Astrocyte (in vitro differentiated cells and primary cell): ENCODE data around the gene EBI3. TPM values are rescaled to one million over a fixed set of nuclear protein-coding genes. Genes with fewer than 3 reads are reported as not detected.
A peak's percentile ranks its signal among the peaks of the same experiment; 100 is the strongest.

Experiments used
- DNase-seq: peaks from one replicate; pipeline ENCODE4 v3.0.0-alpha.2; 2010; ENCODE audit warnings: low read depth
- FAIRE-seq: peaks from 2 replicates; lab custom pipeline; 2011; peaks lifted over from hg19 to GRCh38; lab: Jason Lieb, UNC
- H2AFZ ChIP-seq: 2 replicates; pipeline ENCODE4 v1.6.0; 2012; ENCODE audit warnings: low read depth, low read length, inconsistent platforms
- H3K27ac ChIP-seq: 2 replicates; pipeline ENCODE4 v1.5.1; 2011; ENCODE audit warnings: low read depth, low read length, inconsistent platforms
- H3K27me3 ChIP-seq: 2 replicates; pipeline ENCODE4 v1.6.0; 2011; ENCODE audit warnings: low read length, inconsistent platforms; ENCODE audit not compliant: insufficient read depth
- H3K36me3 ChIP-seq: 2 replicates; pipeline ENCODE4 v1.5.1; 2011; ENCODE audit warnings: low read length, inconsistent platforms; ENCODE audit not compliant: insufficient read depth
- H3K4me1 ChIP-seq: 2 replicates; pipeline ENCODE4 v1.5.1; 2011; ENCODE audit warnings: low read length, inconsistent platforms; ENCODE audit not compliant: insufficient read depth
- H3K4me2 ChIP-seq: 2 replicates; pipeline ENCODE4 v1.6.0; 2012; ENCODE audit warnings: low read length, inconsistent platforms
- H3K4me3 ChIP-seq: 2 replicates; pipeline ENCODE4 v1.5.1; 2011; ENCODE audit warnings: low read depth, mild to moderate bottlenecking, low read length, inconsistent platforms; ENCODE audit not compliant: insufficient read depth
- H3K79me2 ChIP-seq: 2 replicates; pipeline ENCODE4 v1.6.0; 2012; ENCODE audit warnings: mild to moderate bottlenecking, low read length, inconsistent platforms; ENCODE audit not compliant: insufficient read depth
- H3K9ac ChIP-seq: 2 replicates; pipeline ENCODE4 v1.6.0; 2012; ENCODE audit warnings: mild to moderate bottlenecking, low read length, inconsistent platforms
- H3K9me3 ChIP-seq: 2 replicates; pipeline ENCODE4 v1.5.1; 2012; ENCODE audit warnings: low read depth, mild to moderate bottlenecking, low read length, inconsistent platforms; ENCODE audit not compliant: insufficient read depth
- H4K20me1 ChIP-seq: 2 replicates; pipeline ENCODE4 v1.6.0; 2012; ENCODE audit warnings: low read length, inconsistent platforms; ENCODE audit not compliant: insufficient read depth
- H3K27ac Mint-ChIP-seq: one replicate; pipeline ENCODE4 v1.8.0; 2021; ENCODE audit warnings: mild to moderate bottlenecking, mixed read lengths; ENCODE audit not compliant: unreplicated experiment
- H3K27me3 Mint-ChIP-seq: one replicate; pipeline ENCODE4 v1.8.0; 2021; ENCODE audit warnings: low read depth, mixed read lengths; ENCODE audit not compliant: unreplicated experiment
- H3K36me3 Mint-ChIP-seq: one replicate; pipeline ENCODE4 v1.8.0; 2021; ENCODE audit warnings: low read depth, mixed read lengths; ENCODE audit not compliant: unreplicated experiment
- H3K4me1 Mint-ChIP-seq: one replicate; pipeline ENCODE4 v1.8.0; 2021; ENCODE audit warnings: low read depth, mixed read lengths; ENCODE audit not compliant: unreplicated experiment
- H3K4me3 Mint-ChIP-seq: one replicate; pipeline ENCODE4 v1.8.0; 2021; ENCODE audit warnings: mild to moderate bottlenecking, moderate library complexity, mixed read lengths; ENCODE audit not compliant: unreplicated experiment
- H3K9me3 Mint-ChIP-seq: one replicate; pipeline ENCODE4 v1.8.0; 2021; ENCODE audit warnings: mild to moderate bottlenecking, mixed read lengths; ENCODE audit not compliant: unreplicated experiment
- EZH2 ChIP-seq: IDR thresholded peaks from 2 replicates; pipeline ENCODE4 v1.6.1; 2012; ENCODE audit warnings: mild to moderate bottlenecking, low read length, inconsistent platforms; ENCODE audit not compliant: insufficient read depth
- total RNA-seq: library from RNA; stranded (reverse); gene quantifications from 2 replicates; pipeline ENCODE4 v1.2.1, GENCODE V29; 2021
- TF ChIP-seq, protein P1 (sequence below): IDR thresholded peaks from 2 replicates; pipeline ENCODE4 v1.5.1; 2011; ENCODE audit warnings: low read depth, mild to moderate bottlenecking, inconsistent platforms, low read length, moderate library complexity; ENCODE audit not compliant: insufficient read depth

Gene EBI3
- total RNA-seq, 1 donor from 2014 or later, result 5.4 TPM

DNA sequence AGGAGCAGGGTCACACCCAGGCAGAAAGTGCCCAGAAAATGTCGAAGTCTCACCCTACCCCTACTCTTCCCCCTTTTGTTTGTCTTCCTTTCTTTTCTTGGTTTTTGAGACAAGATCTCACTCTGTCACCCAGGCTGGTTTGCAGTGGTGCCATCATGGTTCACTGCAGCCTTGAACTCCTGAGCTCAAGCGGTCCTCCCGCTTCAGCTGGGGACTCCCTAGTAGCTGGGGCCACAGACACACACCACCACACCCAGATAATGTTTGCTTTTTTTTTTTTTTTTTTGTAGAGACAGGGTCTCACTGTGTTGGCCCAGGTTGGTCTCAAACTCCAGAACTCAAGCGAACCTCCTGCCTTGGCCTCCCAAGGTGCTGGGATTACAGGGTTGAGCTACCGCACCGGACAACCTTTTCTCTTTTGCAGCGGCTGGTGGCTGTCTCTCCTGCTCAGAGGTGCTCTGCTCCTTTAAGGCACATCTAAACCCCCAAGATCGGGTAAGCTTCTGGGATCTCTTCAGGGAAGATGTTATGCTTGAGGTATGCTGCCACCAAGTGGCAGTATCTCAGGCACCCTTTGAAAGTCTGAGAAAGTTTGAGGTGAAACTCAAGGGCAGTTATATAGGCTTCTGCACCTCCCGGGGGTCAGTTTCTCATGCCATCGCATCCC, 22.4 kb upstream of the EBI3 start:
- no peaks in the 10 kb centered on the region for H3K36me3 ChIP-seq

DNA sequence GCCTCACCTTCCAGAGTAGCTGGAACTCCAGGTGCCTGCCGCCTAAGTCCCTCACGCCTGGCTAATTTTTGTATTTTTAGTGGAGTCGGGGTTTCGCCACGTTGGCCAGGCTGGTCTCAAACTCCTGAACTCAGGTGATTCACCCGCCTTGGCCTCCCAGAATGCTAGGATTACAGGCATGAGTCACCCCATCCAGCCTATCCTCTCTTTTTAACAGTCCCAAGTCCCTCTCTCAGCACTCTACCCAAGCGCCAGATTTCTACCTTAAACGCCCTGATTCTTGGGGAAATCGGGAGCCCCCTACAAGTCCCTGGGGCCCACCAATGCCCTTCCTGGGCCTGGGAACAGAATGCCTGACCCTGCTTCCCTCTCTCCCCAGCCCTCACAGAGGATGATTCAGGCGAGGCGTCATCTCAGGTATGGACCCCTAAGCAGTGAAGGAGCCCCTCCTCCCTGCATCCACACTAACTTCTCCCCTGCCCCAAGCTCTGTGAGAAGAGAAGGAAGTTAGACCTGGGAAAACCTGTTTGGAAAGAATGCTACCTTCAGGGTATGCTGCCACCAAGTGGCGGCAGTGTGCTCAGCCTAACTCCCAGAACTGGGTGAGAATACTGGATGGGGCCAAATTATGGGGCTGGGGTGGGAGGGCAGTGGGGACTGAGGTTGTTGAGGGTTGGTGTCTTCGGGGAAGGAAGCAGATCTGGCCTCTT, 20.8 kb upstream of the EBI3 start:
- Histone ChIP-seq H3K27me3 (peaks cover 3% of the 10 kb centered on the region), H3K36me3 (no peaks in the 10 kb centered on the region), H3K4me1 (no peaks in the 10 kb centered on the region), H3K27ac (no peak overlapping the region), H4K20me1 (no peaks in the 10 kb centered on the region), H2AFZ (peak overlapping the region; percentile 1), H3K9me3 (no peaks in the 10 kb centered on the region), H3K79me2 (no peaks in the 10 kb centered on the region), H3K4me3 (no peak overlapping the region), H3K9ac (peak overlapping the region; percentile 18), H3K4me2 (no peak overlapping the region)
- H3K27ac Mint-ChIP-seq, result peak overlapping the region; percentile 41
- H3K27me3 Mint-ChIP-seq, result no peaks in the 10 kb centered on the region
- FAIRE-seq, result no peak
- TF ChIP-seq, protein P1, sequence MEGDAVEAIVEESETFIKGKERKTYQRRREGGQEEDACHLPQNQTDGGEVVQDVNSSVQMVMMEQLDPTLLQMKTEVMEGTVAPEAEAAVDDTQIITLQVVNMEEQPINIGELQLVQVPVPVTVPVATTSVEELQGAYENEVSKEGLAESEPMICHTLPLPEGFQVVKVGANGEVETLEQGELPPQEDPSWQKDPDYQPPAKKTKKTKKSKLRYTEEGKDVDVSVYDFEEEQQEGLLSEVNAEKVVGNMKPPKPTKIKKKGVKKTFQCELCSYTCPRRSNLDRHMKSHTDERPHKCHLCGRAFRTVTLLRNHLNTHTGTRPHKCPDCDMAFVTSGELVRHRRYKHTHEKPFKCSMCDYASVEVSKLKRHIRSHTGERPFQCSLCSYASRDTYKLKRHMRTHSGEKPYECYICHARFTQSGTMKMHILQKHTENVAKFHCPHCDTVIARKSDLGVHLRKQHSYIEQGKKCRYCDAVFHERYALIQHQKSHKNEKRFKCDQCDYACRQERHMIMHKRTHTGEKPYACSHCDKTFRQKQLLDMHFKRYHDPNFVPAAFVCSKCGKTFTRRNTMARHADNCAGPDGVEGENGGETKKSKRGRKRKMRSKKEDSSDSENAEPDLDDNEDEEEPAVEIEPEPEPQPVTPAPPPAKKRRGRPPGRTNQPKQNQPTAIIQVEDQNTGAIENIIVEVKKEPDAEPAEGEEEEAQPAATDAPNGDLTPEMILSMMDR, result peak; percentile 44
- no peak for TF ChIP-seq EZH2
- H3K9me3 Mint-ChIP-seq, result no peaks in the 10 kb centered on the region
- peaks cover 6% of the 10 kb centered on the region for H3K4me1 Mint-ChIP-seq
- H3K4me3 Mint-ChIP-seq, result no peak overlapping the region
- DNase-seq, result peak; percentile 16
- H3K36me3 Mint-ChIP-seq, result no peaks in the 10 kb centered on the region

More for the DNA sequence above, 22.4 kb upstream of the EBI3 start:
- Histone ChIP-seq H3K9me3 (no peaks in the 10 kb centered on the region), H3K4me2 (no peak overlapping the region), H4K20me1 (no peaks in the 10 kb centered on the region), H3K79me2 (no peaks in the 10 kb centered on the region), H3K4me3 (no peak overlapping the region), H3K27me3 (no peaks in the 10 kb centered on the region), H3K27ac (no peak overlapping the region), H2AFZ (no peak overlapping the region), H3K4me1 (no peaks in the 10 kb centered on the region), H3K9ac (no peak overlapping the region)
- DNase-seq (no peak), FAIRE-seq (no peak)
- H3K4me1 Mint-ChIP-seq, result no peaks in the 10 kb centered on the region
- H3K9me3 Mint-ChIP-seq, result no peaks in the 10 kb centered on the region
- no peak overlapping the region for H3K4me3 Mint-ChIP-seq
- H3K27ac Mint-ChIP-seq, result no peak overlapping the region
- TF ChIP-seq, protein P1, result peak; percentile 43
- no peak for TF ChIP-seq EZH2
- H3K36me3 Mint-ChIP-seq, result no peaks in the 10 kb centered on the region
- H3K27me3 Mint-ChIP-seq, result peaks cover under 1% of the 10 kb centered on the region
